Omental fat pad (tissue), 4 donors: ENCODE data around the gene TOE1. TPM values are rescaled to one million over a fixed set of nuclear protein-coding genes. Genes with fewer than 3 reads are reported as not detected.

Source experiments
- ATAC-seq: fragments of 150-250 bp; one replicate; pipeline ENCODE4 v1.9.1; 2016; ENCODE audit warnings: mild to moderate bottlenecking, moderate library complexity; ENCODE audit not compliant: low FRiP score
- DNase-seq: peaks from one replicate; pipeline ENCODE4 v3.0.0-alpha.2; 2019; ENCODE audit warnings: low spot score
- CTCF ChIP-seq, 3 donors: fragments of 450-650 bp; IDR thresholded peaks; one replicate each; pipeline ENCODE4 v1.5.1; 2016 to 2017; ENCODE audit warnings: antibody characterized with exemption in 3 of 3, mild to moderate bottlenecking in 3 of 3, moderate library complexity in 2 of 3
- total RNA-seq, 4 donors: library from RNA; depleted of rRNA; stranded (reverse); fragments of >200 nt; gene quantifications; one replicate each; pipeline ENCODE4 v1.1.0, GENCODE V29; 2016

Gene TOE1
- total RNA-seq, 4 donors from 2014 or later = 6.1 to 14.3 (median 7.4) TPM

DNA sequence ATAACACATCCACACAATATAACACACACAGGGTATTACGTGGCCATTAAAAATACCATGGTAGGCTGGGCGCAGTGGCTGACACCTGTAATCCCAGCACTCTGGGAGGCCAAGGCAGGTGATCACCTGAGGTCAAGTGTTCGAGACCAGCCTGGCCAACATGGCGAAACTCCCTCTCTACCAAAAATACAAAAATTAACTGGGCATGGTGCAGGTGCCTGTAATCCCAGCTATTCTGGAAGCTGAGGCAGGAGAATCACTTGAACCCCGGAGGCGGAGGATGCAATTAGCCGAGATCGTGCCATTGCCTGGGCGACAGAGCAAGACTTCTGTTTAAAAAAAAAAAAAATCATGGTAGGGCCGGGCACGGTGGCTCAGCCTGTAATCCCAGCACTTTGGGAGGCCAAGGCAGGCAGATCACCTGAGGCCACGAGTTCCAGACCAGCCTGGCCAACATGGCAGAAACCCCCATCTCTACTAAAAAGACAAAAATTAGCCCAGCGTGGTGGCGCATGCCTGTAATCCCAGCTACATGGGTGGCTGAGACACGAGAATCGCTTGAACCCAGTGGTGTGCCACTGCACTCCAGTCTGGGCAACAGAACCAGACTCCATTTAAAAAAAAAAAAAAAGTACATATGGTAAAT is 37.3 kb upstream of the TOE1 start:
- ATAC-seq (no peak), DNase-seq (no peak)
- TF ChIP-seq CTCF (IDR thresholded peaks at IDR 0.05) = no peak

DNA sequence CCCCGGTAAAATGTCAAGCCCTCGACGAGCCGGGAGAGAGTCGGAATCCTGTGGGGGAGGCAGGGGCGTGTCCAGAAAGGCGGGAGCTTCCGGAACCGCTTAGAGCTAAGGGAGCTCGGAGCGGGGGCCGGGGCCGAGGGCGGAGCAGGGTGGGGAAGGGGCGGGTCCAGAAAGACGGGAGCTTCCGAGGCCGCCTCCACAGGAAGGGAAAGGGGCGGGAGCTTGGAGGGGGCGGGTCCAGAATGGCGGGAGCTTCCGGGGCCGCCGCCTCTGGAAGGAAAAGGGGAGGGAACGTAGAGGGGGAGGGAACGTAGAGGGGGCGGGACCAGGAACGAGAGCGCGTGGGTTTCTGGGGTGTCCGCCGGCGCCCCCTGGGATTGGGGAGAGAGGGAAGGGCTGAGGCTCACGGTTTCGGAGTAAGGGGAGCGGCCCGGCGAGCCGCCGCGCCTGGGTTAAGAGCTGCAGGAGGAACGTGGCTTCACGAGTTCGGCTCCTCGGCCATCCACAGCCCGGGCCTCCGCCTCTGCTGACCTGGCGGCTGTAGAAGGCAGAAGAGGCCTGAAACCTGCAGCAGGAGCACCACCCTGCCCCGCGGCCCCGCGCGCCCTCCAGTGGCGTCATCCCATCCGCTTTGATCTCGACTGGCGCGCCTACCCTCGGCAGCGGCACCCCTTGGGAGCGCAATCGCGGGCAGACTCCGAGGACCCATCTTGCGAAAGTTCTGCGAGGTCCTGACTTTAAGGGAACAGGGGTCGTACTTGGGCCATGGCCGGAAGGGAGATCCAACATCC is 36.3 kb upstream of the TOE1 start:
- ATAC-seq (peak; percentile 97), DNase-seq (peak; percentile 86)
- TF ChIP-seq CTCF (IDR thresholded peaks at IDR 0.05) = peak in 1 of 3 donors; percentile 46

DNA sequence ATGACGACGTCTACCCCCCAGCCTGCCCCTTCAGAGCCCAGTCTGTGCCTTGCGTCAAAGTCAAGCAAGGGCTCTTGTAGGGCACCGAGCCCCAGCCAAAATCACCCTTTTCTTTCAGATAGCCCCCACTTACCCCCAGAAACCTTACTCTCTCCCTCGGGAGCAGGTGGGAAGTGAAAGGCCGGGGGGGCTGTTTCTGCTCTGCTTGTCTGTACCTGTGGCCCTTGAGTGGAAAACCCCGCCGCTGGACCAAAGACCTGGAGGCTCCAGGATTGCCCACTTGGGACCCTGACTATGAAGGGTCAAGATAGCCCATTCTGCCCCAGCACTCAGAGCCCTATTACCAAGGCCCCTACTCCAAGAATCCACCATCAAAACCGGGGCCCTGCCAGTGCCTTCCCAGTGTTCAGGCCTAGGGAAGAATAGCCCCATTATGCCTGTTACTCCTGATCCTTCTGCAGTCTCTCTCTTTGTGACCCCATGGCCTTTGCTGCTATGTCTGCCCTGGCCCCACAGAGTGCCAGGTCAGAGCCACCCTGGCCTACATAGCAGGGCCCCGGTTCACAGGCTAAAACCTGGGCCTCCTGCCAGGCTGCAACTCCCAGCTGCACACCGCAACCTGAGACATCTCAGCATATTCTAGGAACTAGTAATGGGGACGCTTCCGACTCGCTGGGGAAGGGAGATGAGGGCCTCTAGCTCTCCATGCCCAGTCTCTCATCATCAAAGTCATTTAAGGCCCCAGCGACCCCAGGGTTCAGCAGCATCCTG is 35.5 kb upstream of the TOE1 start:
- DNase-seq = no peak
- no peak for TF ChIP-seq CTCF (IDR thresholded peaks at IDR 0.05)
- ATAC-seq = no peak

DNA sequence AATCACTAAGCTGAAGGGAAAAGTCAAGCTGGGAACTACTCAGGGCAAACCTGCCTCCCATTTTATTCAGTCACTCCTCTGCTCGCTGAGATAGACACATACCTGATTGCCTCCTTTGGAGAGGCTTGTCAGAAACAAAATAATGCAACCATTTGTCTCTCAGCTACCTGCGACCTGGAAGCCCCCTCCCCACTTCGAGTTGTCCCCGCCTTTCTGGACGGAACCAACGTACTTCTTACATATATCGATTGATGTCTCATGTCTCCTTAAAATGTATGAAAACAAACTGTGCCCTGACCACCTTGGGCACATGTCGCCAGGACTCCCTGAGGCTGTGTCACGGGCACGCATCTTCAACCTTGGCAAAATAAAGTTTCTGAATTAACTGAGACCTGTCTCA is 34.7 kb upstream of the TOE1 start:
- TF ChIP-seq CTCF (IDR thresholded peaks at IDR 0.05) = no peak
- DNase-seq = no peak
- no peak for ATAC-seq

- TF ChIP-seq CTCF (IDR thresholded peaks at IDR 0.05) = no peak
- no peak for DNase-seq
- ATAC-seq = no peak
These were observed 33.7 kb upstream of the TOE1 start for GRCh38 chr1:45306319-45306718.

GRCh38 chr1:45306905-45307304 is 33.1 kb upstream of the TOE1 start:
- ATAC-seq (no peak), DNase-seq (no peak)
- TF ChIP-seq CTCF (IDR thresholded peaks at IDR 0.05) = no peak
